ENCODE results near the gene GGTA1.

GGTA1 gene

DNA sequence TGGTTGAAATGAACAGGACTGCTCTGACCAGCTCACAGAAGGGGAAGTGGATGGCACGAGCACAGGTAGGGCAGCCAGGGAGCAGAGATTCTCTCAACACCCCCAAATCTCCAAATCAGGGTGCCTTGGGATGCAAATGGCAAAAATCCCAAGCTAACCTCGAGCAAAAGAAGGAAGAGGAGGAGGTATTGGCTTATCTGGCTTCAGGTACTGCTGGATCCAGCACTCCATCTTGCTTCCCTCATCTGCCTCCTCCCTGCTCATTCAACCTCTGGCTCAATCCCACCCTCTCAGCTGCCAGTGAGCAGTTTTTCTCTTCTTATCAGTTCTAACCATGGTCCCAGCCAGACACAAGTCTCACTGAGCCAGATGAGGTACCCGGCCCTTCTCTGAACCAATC is 41.6 kb upstream of the GGTA1 start:
- no peak for DNase-seq (ENCODE audit: extremely low read depth, insufficient read length)
- Histone ChIP-seq H3K36me3 (ENCODE audit: control insufficient read depth, insufficient read depth, low read length) (no peaks in the 10 kb centered on the region), H3K4me3 (replicated peaks; ENCODE audit: low read depth, low read length) (no peak overlapping the region), H3K27me3 (replicated peaks; ENCODE audit: control insufficient read depth, insufficient read depth, low read length) (peaks cover 1% of the 10 kb centered on the region; the same call in 1 of the 2 replicates)
- TF ChIP-seq, protein P1, sequence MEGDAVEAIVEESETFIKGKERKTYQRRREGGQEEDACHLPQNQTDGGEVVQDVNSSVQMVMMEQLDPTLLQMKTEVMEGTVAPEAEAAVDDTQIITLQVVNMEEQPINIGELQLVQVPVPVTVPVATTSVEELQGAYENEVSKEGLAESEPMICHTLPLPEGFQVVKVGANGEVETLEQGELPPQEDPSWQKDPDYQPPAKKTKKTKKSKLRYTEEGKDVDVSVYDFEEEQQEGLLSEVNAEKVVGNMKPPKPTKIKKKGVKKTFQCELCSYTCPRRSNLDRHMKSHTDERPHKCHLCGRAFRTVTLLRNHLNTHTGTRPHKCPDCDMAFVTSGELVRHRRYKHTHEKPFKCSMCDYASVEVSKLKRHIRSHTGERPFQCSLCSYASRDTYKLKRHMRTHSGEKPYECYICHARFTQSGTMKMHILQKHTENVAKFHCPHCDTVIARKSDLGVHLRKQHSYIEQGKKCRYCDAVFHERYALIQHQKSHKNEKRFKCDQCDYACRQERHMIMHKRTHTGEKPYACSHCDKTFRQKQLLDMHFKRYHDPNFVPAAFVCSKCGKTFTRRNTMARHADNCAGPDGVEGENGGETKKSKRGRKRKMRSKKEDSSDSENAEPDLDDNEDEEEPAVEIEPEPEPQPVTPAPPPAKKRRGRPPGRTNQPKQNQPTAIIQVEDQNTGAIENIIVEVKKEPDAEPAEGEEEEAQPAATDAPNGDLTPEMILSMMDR (IDR thresholded peaks at IDR 0.05; ENCODE audit: insufficient read depth, low read length, poor library complexity, severe bottlenecking), result no peak

- H3K36me3 ChIP-seq (ENCODE audit: control insufficient read depth, insufficient read depth, low read length), result no peaks in the 10 kb centered on the region
- TF ChIP-seq, protein P1 (IDR thresholded peaks at IDR 0.05; ENCODE audit: insufficient read depth, low read length, poor library complexity, severe bottlenecking), result no peak
- H3K4me3 ChIP-seq (replicated peaks; ENCODE audit: low read depth, low read length), result no peak overlapping the region
- DNase-seq (ENCODE audit: extremely low read depth, insufficient read length), result no peak
- H3K27me3 ChIP-seq (replicated peaks; ENCODE audit: control insufficient read depth, insufficient read depth, low read length), result peaks cover 1% of the 10 kb centered on the region; the same call in 1 of the 2 replicates
These were observed 38.6 kb upstream of the GGTA1 start for GRCh38 chr9:121538221-121538620.

- H3K36me3 ChIP-seq (ENCODE audit: control insufficient read depth, insufficient read depth, low read length), result no peaks in the 10 kb centered on the region
- TF ChIP-seq, protein P1 (IDR thresholded peaks at IDR 0.05; ENCODE audit: insufficient read depth, low read length, poor library complexity, severe bottlenecking), result no peak
- H3K4me3 ChIP-seq (replicated peaks; ENCODE audit: low read depth, low read length), result no peak overlapping the region
- H3K27me3 ChIP-seq (replicated peaks; ENCODE audit: control insufficient read depth, insufficient read depth, low read length), result peaks cover 1% of the 10 kb centered on the region; the same call in 1 of the 2 replicates
- no peak for DNase-seq (ENCODE audit: extremely low read depth, insufficient read length)
These were observed 37.6 kb upstream of the GGTA1 start for GRCh38 chr9:121537283-121537682.

GRCh38 chr9:121532881-121533280 is 33.2 kb upstream of the GGTA1 start:
- DNase-seq (ENCODE audit: extremely low read depth, insufficient read length), result no peak
- Histone ChIP-seq H3K27me3 (replicated peaks; ENCODE audit: control insufficient read depth, insufficient read depth, low read length) (no peaks in the 10 kb centered on the region), H3K4me3 (replicated peaks; ENCODE audit: low read depth, low read length) (no peak overlapping the region), H3K36me3 (ENCODE audit: control insufficient read depth, insufficient read depth, low read length) (no peaks in the 10 kb centered on the region)
- TF ChIP-seq, protein P1 (IDR thresholded peaks at IDR 0.05; ENCODE audit: insufficient read depth, low read length, poor library complexity, severe bottlenecking), result no peak

DNA sequence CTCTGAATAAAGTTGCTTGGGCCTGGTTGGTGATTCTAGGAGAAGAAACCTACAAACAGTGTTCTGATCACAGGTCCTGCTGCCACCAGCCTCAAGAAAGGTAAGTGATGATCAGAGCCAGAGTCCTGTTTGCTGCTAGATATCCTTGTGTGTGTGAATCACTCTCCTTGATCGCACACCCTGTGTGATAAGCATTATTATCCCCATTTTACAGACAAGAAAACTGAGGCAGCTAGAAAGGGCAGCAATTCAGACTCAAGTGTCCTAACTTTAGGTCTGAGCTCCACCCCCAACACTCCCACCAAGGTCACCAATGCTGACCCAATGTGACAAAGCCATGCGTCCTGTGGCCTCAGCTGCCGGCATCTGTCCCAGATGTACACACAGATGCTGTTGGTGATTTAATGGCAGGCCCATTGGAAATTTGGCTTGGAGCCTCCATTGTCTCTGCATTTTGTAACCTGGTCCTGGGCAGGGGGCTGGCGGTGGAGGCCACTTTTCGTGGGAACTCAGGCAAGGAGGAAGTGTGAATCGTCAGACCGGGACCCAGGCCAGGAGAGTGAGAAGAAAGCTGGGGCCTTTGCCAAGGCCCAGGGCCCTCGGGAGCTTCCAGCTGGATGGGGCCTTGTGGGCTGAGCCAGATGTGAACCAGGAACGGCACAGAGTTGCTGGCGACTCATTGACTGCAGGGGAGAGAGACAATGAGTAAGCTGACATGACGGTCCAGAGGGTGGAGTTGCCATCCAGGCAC is 29.8 kb upstream of the GGTA1 start:
- Histone ChIP-seq H3K27me3 (replicated peaks; ENCODE audit: control insufficient read depth, insufficient read depth, low read length) (no peaks in the 10 kb centered on the region; the same call in 1 of the 2 replicates), H3K36me3 (ENCODE audit: control insufficient read depth, insufficient read depth, low read length) (no peaks in the 10 kb centered on the region), H3K4me3 (replicated peaks; ENCODE audit: low read depth, low read length) (no peak overlapping the region)
- DNase-seq (ENCODE audit: extremely low read depth, insufficient read length), result no peak
- TF ChIP-seq, protein P1 (IDR thresholded peaks at IDR 0.05; ENCODE audit: insufficient read depth, low read length, poor library complexity, severe bottlenecking), result no peak

Measured in GM06990 (cell line).